ENCODE results near the gene EML6.

EML6 gene

DNA sequence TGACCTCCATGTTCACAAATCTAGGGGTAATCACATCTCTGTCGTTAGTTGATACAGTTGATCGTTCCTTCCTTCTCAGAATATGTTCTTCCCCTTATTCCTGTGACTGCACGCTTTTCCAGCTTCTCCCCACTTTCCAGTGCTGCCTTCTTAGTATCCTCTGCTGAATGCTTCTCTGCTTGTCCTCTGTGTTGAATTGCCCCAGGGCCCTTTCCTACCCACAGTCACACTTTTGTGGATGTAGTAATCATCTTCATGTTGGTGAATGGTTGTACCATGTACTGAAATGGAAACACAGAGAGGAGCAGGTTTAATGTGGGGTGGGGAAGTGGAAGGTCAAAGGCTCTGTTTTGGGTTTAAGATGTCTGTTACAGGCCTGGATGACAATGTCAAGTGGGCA, 47.2 kb downstream of the EML6 start:
- CTCF ChIA-PET, result interaction anchor here (0.6 kb wide), 2 partner anchors 15 to 35 kb away, joined by 3 to 4 read pairs; no protein-coding TSS in a partner anchor
- DNase-seq (ENCODE audit: low spot score), result no peak
- H3K27ac ChIP-seq, result no peak overlapping the region
- POLR2A ChIA-PET (ENCODE audit: low non-redundant PET), result no interaction called here
- TF ChIP-seq, protein P1, sequence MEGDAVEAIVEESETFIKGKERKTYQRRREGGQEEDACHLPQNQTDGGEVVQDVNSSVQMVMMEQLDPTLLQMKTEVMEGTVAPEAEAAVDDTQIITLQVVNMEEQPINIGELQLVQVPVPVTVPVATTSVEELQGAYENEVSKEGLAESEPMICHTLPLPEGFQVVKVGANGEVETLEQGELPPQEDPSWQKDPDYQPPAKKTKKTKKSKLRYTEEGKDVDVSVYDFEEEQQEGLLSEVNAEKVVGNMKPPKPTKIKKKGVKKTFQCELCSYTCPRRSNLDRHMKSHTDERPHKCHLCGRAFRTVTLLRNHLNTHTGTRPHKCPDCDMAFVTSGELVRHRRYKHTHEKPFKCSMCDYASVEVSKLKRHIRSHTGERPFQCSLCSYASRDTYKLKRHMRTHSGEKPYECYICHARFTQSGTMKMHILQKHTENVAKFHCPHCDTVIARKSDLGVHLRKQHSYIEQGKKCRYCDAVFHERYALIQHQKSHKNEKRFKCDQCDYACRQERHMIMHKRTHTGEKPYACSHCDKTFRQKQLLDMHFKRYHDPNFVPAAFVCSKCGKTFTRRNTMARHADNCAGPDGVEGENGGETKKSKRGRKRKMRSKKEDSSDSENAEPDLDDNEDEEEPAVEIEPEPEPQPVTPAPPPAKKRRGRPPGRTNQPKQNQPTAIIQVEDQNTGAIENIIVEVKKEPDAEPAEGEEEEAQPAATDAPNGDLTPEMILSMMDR (conservative IDR thresholded peaks at IDR 0.05; ENCODE audit: low read depth), result no peak

DNA sequence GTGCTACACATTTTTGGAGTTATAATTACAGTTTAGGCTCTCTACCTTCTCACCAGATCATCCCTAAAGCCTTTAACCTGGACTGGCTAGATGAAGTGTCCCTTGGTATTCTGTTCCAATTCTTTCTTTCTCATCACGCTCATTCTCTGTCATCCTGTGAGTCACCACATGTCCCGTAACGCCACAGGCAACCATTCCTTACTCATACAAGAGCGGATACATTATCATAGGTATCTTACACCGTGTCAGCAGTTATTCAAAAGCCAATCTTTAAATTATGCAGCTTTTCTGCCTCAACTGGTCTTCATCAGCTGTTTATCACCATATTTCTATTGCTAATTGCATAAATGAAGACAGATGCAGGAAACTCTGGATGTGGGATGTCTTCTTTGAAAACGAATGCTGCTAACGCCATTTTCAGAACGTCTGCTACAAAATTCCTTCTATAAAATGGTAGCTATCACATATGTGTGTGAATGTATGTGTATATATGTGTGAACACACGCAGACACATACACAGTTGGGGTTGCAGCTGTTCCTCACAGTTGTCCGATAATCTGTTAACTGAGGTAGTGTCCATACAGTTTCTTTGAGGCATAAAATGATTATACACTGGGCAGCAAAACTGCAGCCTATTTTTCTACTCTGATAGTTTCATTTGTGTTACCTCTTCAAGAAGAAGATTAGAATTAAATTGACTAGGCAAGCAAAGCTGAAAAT, 47.9 kb downstream of the EML6 start:
- ChIA-PET CTCF (interaction anchor here (0.6 kb wide), 2 partner anchors 15 to 393 kb away, joined by 3 read pairs; no protein-coding TSS in a partner anchor), POLR2A (ENCODE audit: low non-redundant PET) (no interaction called here)
- DNase-seq (ENCODE audit: low spot score), result peak; percentile 56
- H3K27ac ChIP-seq, result no peak overlapping the region
- TF ChIP-seq, protein P1 (conservative IDR thresholded peaks at IDR 0.05; ENCODE audit: low read depth), result no peak

DNA sequence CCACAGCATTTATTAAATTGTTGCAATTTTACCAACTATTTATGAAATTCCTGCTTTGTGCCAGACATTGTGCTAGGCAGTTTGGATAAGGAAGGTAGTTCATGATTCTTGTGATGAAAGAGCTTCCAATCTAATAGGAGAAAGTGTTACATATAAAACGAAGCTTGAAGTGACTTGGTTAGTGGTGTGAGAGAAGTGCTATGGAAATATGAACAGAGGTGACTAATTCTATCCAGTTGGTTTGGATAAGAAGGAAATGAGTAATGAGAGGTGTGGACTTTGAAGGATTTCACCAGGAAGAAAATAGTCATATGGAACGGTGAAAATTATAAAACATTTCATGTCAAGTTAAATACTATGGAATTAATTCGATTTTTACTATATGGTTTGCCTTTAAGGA, 48.6 kb downstream of the EML6 start:
- ChIA-PET POLR2A (ENCODE audit: low non-redundant PET) (no interaction called here), CTCF (interaction anchor here (0.6 kb wide), 1 partner anchor 392 kb away, joined by 3 read pairs; no protein-coding TSS in a partner anchor)
- TF ChIP-seq, protein P1 (conservative IDR thresholded peaks at IDR 0.05; ENCODE audit: low read depth), result no peak
- peak overlapping the region; percentile 71; the same call in 1 of the 2 replicates for H3K27ac ChIP-seq
- peak; percentile 70 for DNase-seq (ENCODE audit: low spot score)

DNA sequence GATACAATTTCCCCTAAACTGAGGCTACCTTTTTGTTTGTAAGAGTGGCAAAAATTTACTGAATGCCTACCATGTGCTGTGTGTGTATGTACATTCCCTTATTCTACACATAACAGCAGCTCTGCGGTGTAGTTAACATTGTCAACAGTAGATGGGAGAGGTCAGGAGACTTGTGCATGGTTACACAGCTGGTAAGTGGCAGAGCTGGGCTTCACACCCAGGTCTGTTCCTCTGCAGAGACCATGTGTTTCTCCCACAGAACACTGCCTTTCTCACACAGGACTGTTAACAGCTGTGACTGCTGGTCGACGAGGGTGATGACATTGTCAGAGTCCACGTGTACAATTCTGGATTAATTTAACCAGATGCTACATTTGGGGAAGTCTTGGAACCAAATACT, 49.1 kb downstream of the EML6 start:
- H3K27ac ChIP-seq, result peak overlapping the region; percentile 71
- CTCF ChIA-PET, result interaction anchor here (1.1 kb wide), 1 partner anchor 67 kb away, joined by 4 read pairs; no protein-coding TSS in a partner anchor

DNA sequence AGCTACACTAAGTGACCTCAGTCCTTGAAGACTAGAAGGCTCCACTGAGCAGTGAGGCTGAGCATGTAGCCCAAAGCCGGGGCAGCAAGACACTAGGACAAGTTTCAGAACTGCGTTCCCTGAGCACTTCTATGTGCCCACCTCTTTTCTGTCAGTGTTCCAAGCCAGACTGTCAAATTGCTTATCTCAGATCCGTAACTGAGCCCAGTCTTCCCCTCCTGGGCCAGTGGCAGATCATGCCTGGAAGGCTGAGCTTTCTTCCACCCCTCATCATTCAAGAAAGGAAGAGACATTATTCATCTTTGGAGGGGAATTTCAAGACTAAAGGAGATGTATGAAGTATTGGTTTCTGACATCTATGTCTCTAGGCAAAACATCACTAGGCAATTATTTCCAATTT, 49.8 kb downstream of the EML6 start:
- no peak for DNase-seq (ENCODE audit: low spot score)
- TF ChIP-seq, protein P1 (conservative IDR thresholded peaks at IDR 0.05; ENCODE audit: low read depth), result no peak
- CTCF ChIA-PET, result interaction anchor here (0.7 to 1.1 kb wide), 2 partner anchors 66 to 285 kb away, joined by 3 to 4 read pairs; no protein-coding TSS in a partner anchor
- POLR2A ChIA-PET (ENCODE audit: low non-redundant PET), result no interaction called here
- H3K27ac ChIP-seq, result peak overlapping the region; percentile 71

More for the DNA sequence above, 49.1 kb downstream of the EML6 start:
- no peak for DNase-seq (ENCODE audit: low spot score)
- TF ChIP-seq, protein P1 (conservative IDR thresholded peaks at IDR 0.05; ENCODE audit: low read depth), result no peak
- POLR2A ChIA-PET (ENCODE audit: low non-redundant PET), result no interaction called here

DNA sequence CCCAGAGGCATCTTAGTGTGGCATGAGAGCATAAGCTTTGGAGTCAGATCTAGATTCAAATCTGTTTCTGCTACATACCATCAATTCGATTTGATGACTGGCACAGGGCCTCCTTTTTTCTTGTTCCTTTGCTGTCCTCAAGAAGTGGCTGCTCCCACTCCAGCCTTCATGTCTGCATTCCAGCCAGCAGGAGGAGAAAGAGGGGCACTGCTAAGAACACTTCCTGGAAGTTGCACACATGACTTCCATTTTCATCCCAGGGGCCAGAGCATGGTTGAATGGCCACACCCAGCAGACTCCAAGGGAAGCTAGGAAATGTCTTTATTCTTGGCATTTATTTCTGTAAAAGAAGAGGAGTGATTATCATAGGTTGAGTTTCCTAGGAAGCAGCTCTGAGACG, 50.4 kb downstream of the EML6 start:
- CTCF ChIA-PET, result no interaction called here
- TF ChIP-seq, protein P1 (conservative IDR thresholded peaks at IDR 0.05; ENCODE audit: low read depth), result no peak
- DNase-seq (ENCODE audit: low spot score), result no peak
- POLR2A ChIA-PET (ENCODE audit: low non-redundant PET), result no interaction called here
- no peak overlapping the region for H3K27ac ChIP-seq

Data from RWPE1 (cell line).